HUES6 (cell line): Measurements from ENCODE around the gene TUBGCP5.

ENCODE experiments used
- H3K27ac ChIP-seq: 2 replicates; pipeline ENCODE4 v1.7.0; 2013; ENCODE audit warnings: low read depth, mild to moderate bottlenecking, low read length, inconsistent platforms
- H3K27me3 ChIP-seq: 2 replicates; pipeline ENCODE4 v1.6.1; 2013; ENCODE audit warnings: low read length; ENCODE audit not compliant: control insufficient read depth, insufficient read depth
- H3K36me3 ChIP-seq: 2 replicates; pipeline ENCODE4 v1.6.1; 2013; ENCODE audit warnings: low read length; ENCODE audit not compliant: control insufficient read depth, insufficient read depth
- H3K4me1 ChIP-seq: 2 replicates; pipeline ENCODE4 v1.6.1; 2013; ENCODE audit warnings: low read length; ENCODE audit not compliant: control insufficient read depth, insufficient read depth
- H3K4me3 ChIP-seq: 2 replicates; pipeline ENCODE4 v1.5.1; 2013; ENCODE audit warnings: low read depth, low read length
- H3K9ac ChIP-seq: one replicate; pipeline ENCODE4 v1.6.1; 2013; ENCODE audit warnings: mild to moderate bottlenecking, low read length
- H3K9me3 ChIP-seq: 2 replicates; pipeline ENCODE4 v1.6.1; 2013; ENCODE audit warnings: low read depth, low read length; ENCODE audit not compliant: control insufficient read depth, insufficient read depth

Gene TUBGCP5

DNA sequence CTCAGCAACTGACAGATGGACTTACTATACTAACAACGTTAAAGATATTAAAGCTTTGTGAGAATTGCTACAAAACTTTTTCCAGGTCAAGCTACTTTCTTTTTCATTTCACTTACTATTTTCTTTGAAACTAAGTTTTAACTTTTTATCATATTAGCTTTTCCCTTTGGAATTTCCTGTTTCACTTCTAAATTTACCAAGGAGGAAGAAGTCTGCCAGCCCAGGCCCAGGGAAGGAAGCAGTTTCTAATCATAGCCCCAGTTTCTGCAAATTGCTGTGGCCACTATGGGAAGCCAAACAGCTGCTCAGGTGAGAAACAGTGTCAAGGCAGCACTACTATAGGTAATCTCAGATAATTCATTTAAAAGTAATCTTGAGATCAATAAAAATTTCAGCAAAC is 77.6 kb downstream of the TUBGCP5 start:
- no peak overlapping the region for H3K4me3 ChIP-seq
- no peaks in the 10 kb centered on the region for H3K27me3 ChIP-seq
- H3K27ac ChIP-seq = no peak overlapping the region
- H3K9ac ChIP-seq = no peak overlapping the region
- H3K9me3 ChIP-seq = no peaks in the 10 kb centered on the region
- 0 out of 2 replicates have a peak, but pooled peaks cover 3% of the 10 kb centered on the region for H3K36me3 ChIP-seq
- H3K4me1 ChIP-seq = 0 out of 2 replicates have a peak, but pooled peaks cover 2% of the 10 kb centered on the region

- Histone ChIP-seq H3K27me3 (no peaks in the 10 kb centered on the region), H3K4me1 (0 out of 2 replicates have a peak, but pooled peaks cover 2% of the 10 kb centered on the region), H3K9ac (no peak overlapping the region), H3K9me3 (no peaks in the 10 kb centered on the region), H3K36me3 (0 out of 2 replicates have a peak, but pooled peaks cover under 1% of the 10 kb centered on the region), H3K4me3 (no peak overlapping the region), H3K27ac (no peak overlapping the region)
Measured at GRCh38 chr15:22960556-22960955, 78.8 kb downstream of the TUBGCP5 start.

DNA sequence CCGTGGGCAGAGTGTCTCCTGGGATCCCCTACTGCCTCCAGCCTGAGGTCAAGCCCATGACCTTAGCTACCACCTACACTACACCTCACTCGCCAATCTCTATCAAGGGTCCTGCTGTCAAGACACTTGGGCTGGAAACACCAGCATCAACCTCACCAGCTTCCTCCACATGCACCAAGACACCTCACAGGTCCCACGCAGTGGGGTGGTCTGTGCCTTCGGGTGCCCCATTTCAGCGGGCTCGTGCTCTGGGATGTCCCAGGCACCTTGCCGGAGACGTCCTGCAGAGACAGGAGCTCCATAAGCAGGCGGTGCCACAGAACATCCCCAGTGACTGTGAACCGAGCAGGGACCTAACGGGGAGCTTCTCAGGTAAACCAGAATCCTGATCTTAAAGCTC is 79.2 kb downstream of the TUBGCP5 start:
- H3K9ac ChIP-seq = no peak overlapping the region
- H3K27ac ChIP-seq = no peak overlapping the region
- no peaks in the 10 kb centered on the region for H3K27me3 ChIP-seq
- H3K4me1 ChIP-seq = 0 out of 2 replicates have a peak, but pooled peaks cover 2% of the 10 kb centered on the region
- H3K9me3 ChIP-seq = no peaks in the 10 kb centered on the region
- H3K36me3 ChIP-seq = no peaks in the 10 kb centered on the region
- no peak overlapping the region for H3K4me3 ChIP-seq

DNA sequence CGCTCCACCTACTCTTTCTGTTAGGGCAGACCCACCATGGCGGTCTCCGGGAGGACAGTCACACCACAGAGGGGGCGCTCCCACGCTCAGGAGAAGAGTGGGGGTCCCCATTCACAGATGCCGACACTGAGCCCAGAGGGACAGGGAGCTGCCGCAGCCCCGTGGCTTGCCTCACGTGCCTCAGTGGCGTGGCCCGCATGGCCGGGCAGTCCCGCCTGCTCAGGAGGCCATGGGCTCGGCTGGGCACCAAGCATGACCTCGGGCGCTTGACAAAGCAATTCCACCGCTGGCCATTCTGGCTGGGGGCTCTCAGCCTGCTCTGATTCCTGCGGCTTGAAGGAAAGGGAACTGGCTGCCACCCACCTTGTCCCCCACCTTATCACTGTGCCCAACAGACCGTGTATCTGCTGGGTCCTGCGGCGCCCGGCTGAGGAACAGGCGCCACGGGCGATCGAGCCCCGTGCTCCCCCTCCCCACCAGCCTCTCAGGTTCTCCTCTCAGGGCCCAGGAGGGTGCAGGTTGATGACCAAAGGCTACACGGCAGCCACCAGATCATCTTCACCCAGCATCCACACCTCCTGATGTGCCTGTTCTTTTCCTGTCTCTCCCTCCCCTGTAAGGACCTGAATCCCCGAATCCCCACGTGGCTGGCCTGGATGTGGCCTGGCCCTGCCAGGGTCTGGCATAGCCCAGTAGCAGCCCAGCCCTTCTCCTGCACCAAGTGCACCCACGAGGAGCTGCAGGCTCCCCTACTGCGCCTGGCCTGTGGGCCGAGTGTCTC is 79.9 kb downstream of the TUBGCP5 start:
- Histone ChIP-seq H3K27ac (no peak overlapping the region), H3K4me1 (0 out of 2 replicates have a peak, but pooled peaks cover 2% of the 10 kb centered on the region), H3K36me3 (no peaks in the 10 kb centered on the region), H3K9ac (no peak overlapping the region), H3K4me3 (no peak overlapping the region), H3K27me3 (no peaks in the 10 kb centered on the region), H3K9me3 (no peaks in the 10 kb centered on the region)

DNA sequence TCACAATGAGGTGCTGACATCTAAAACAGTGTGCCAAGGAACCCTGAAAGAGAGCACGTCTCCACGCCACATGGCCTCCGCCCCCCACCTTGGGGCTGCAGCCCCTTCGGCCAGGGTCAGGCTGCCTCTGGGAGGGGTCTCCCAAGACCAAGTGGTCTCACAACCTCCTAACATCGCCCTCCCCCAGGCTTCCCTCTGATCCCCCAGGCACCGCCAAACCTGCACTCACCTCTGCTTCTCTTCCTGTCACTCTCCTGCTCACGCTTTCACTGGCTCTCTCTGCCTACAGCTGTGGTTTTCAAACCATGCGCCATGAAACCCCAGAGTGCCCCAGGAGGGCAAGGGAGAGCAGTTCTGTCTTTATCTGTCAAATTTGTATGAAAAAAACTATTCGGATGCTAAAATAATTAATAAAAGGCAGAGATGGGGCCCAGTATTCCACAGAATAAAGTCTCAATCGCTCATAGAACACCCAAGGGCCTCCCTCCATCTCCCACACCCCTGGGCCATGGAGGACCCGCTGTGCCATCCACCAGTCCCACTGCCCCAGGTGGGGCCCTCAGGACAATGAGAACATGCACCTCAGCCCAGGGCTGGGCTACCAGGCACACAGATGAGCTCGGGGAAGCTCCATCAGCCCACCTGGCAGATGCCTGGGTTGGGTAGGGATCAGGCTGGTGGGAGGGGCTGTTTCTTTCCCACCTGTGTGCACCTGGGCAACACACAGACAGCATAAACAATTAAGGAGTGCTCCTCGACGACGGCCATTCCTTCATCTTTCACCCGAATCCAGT is 80.7 kb downstream of the TUBGCP5 start:
- no peak overlapping the region for H3K9ac ChIP-seq
- H3K36me3 ChIP-seq = no peaks in the 10 kb centered on the region
- peaks cover 5% of the 10 kb centered on the region; the same call in 1 of the 2 replicates for H3K4me1 ChIP-seq
- H3K27ac ChIP-seq = no peak overlapping the region
- H3K9me3 ChIP-seq = no peaks in the 10 kb centered on the region
- H3K27me3 ChIP-seq = peaks cover 3% of the 10 kb centered on the region; the same call in 1 of the 2 replicates
- no peak overlapping the region for H3K4me3 ChIP-seq

DNA sequence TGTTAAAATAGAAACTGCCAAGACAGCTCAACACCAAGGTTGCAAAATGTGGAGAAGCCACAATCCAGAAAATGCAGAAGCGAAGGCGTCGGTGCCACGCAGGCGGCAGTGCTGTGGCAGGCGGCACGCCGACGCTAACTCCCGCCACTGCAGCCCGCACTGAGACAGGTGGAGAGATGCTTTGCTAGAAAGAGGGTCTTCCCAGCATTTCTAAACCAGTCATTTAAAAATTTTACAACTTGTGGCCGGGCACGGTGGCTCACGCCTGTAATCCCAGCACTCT is 82.5 kb downstream of the TUBGCP5 start:
- Histone ChIP-seq H3K27me3 (peaks cover 4% of the 10 kb centered on the region; the same call in 1 of the 2 replicates), H3K36me3 (no peaks in the 10 kb centered on the region), H3K9ac (no peak overlapping the region), H3K4me1 (peaks cover 15% of the 10 kb centered on the region), H3K9me3 (no peaks in the 10 kb centered on the region), H3K27ac (no peak overlapping the region), H3K4me3 (no peak overlapping the region)

DNA sequence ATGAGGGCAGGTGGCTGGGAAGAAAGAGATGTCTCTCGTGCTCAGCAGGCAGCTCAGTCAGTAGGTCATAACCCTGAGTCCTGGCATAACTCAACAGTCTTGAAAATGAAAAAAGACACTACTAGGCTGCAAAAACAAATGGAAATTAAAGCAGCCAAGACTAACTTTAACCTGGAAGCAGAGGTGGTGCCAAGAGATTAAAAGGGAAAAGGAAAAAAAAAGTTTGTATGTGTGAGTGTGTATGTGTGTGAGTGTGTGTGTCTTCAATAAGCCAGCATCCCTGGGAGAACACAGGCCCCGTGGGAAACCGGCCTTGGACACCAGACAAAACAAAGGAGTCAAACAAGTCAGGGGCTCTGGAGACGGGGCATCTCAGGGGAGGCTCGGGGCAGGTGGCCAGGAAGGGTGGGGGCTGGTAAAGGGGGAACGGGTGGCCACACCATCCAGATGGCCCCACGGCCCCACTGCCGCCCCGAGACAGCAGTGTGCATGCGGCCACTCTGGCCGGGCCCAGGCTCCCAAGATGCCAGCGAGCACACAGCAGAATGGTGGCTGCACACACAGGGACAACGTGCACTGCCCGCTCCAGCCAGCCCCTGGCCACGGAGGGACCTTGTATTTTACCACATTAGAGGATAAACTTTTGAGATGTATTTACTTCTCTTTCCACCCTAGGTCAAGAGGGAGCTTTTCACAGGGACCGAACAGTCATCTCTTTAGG is 83.0 kb downstream of the TUBGCP5 start:
- H3K4me1 ChIP-seq = peaks cover 15% of the 10 kb centered on the region
- no peak overlapping the region for H3K27ac ChIP-seq
- no peak overlapping the region for H3K9ac ChIP-seq
- H3K27me3 ChIP-seq = peaks cover 7% of the 10 kb centered on the region; the same call in 1 of the 2 replicates
- no peak overlapping the region for H3K4me3 ChIP-seq
- no peaks in the 10 kb centered on the region for H3K36me3 ChIP-seq
- no peaks in the 10 kb centered on the region for H3K9me3 ChIP-seq

DNA sequence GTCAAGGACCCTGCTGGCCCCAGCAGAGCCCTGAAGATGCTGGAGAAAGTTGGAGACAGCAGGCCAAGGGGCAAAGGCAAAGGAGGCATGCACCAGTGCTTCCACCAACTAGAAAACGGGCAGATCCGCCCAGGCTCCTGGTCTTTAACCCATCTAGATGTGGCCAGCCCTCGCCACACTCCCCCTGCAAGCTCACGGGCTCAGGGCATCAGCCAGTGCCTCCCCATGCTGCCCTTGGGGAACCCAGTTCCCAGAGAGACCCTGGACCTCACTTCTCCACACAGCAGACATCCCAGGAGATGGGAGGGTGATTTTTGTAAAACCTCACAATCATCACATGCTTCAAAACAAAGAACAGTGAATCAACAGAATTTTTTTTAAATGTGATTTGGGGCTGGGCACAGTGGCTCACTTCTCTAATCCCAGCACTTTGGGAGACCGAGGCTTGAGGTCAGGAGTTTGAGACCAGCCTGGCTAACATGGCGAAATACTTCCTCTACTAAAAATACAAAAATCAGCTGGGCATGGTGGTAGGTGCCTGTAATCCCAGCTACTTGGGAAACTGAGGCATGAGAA is 83.7 kb downstream of the TUBGCP5 start:
- Histone ChIP-seq H3K27me3 (peaks cover 7% of the 10 kb centered on the region; the same call in 1 of the 2 replicates), H3K4me3 (no peak overlapping the region), H3K27ac (no peak overlapping the region), H3K36me3 (no peaks in the 10 kb centered on the region), H3K9ac (no peak overlapping the region), H3K9me3 (no peaks in the 10 kb centered on the region), H3K4me1 (peaks cover 16% of the 10 kb centered on the region)

DNA sequence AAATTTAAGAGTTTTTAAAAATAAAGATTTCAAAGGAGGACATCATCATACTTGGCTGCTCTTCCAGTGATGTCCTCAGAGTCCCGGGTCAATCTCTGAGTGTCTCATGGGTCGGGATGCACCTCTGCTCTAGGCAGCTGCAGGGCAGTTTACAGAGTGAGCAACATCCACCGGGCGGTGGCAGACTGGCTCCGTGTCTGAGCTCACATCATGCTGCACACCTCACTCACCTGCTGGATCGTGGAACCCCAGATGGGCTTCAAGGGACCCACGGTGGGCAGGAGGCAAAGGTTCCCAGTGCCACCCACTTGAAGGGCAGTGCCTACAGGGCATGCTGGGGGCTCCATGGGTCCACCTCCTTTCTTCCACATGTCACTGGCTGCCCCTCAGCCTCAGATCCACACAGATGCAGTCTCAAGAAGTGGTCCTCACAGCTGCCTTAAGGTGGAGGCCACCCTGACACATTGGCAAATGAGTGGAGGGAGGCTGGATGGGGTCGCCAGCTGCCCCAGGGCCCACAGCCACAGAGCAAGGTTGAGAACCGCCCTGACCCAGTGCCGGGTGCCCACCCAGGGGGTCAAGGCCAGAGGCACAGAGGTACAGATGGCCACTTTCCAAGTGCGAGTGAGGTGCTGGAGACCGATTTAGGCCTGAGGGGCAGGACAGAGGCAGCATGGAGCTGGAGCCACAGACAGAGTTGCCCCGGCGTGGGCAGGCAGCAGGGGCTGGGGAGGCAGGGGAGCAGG is 84.4 kb downstream of the TUBGCP5 start:
- Histone ChIP-seq H3K4me1 (peaks cover 22% of the 10 kb centered on the region), H3K9ac (no peak overlapping the region), H3K9me3 (no peaks in the 10 kb centered on the region), H3K27ac (no peak overlapping the region), H3K4me3 (no peak overlapping the region), H3K36me3 (no peaks in the 10 kb centered on the region), H3K27me3 (peaks cover 7% of the 10 kb centered on the region; the same call in 1 of the 2 replicates)

DNA sequence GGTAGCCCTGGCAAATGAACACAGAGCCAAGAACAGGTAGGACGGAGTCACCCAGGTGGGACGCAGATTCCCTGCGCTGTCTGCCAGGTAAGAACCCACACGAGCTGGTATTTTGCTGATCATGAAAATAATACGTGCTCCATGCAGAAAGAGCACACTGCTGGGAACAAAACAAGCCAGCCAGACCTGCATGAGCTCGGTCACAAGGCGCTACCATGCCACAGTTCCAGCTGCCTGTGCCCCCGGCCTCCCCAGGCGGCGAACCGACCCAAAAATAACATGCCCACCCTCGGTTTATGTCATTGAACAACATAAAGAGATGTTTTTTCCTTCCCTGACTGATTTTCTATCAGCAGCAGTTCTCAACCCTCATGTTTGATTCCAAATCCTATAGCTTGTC is 85.0 kb downstream of the TUBGCP5 start:
- no peak overlapping the region for H3K27ac ChIP-seq
- H3K36me3 ChIP-seq = no peaks in the 10 kb centered on the region
- H3K27me3 ChIP-seq = peaks cover 7% of the 10 kb centered on the region; the same call in 1 of the 2 replicates
- no peak overlapping the region for H3K4me3 ChIP-seq
- H3K9ac ChIP-seq = no peak overlapping the region
- H3K4me1 ChIP-seq = peaks cover 26% of the 10 kb centered on the region
- no peaks in the 10 kb centered on the region for H3K9me3 ChIP-seq
